HG03457 (cell line): ENCODE results near the gene GTPBP1.

ENCODE experiments used
- ATAC-seq: cut with Tn5 transposase; IDR thresholded peaks from one replicate; pipeline ENCODE4 v1.9.1; 2021; ENCODE audit warnings: moderate number of reproducible peaks; ENCODE audit not compliant: unreplicated experiment

The GTPBP1 gene

GRCh38 chr22:38705235-38706100 is at the start of gene GTPBP1:
Gene GTPBP1 (plus strand): TSS chr22:38705944. CDS start chr22:38705956, 12 bp downstream.
- ATAC-seq = peak; percentile 56

GRCh38 chr22:38656256-38657044 is 49.3 kb upstream of the GTPBP1 start, which contains the start of the genes CBY1 and FAM227A:
Gene CBY1 (plus strand): TSS chr22:38656638. CDS start chr22:38668055, 11,417 bp downstream.
Gene FAM227A (minus strand): TSS chr22:38656392. CDS start chr22:38650168, 6,224 bp downstream.
- ATAC-seq = peak; percentile 53

GRCh38 chr22:38657045-38657909 is 48.5 kb upstream of the GTPBP1 start:
- ATAC-seq = no peak

GRCh38 chr22:38674888-38675287 is 30.9 kb upstream of the GTPBP1 start:
- ATAC-seq = no peak

GRCh38 chr22:38675833-38676232 is 29.9 kb upstream of the GTPBP1 start:
- no peak for ATAC-seq

- peak; percentile 64 for ATAC-seq
Measured at GRCh38 chr22:38681582-38682335, 24.0 kb upstream of the GTPBP1 start, which contains the start of gene TOMM22. Gene TOMM22 (plus strand): TSS chr22:38681957. CDS start chr22:38681979, 22 bp downstream.

GRCh38 chr22:38684895-38685294 is 20.8 kb upstream of the GTPBP1 start:
- ATAC-seq = no peak

- no peak for ATAC-seq
Measured at GRCh38 chr22:38685761-38686160, 20.0 kb upstream of the GTPBP1 start.

GRCh38 chr22:38689651-38690050 is 16.1 kb upstream of the GTPBP1 start:
- no peak for ATAC-seq

- ATAC-seq = no peak
Measured at GRCh38 chr22:38694049-38694448, 11.7 kb upstream of the GTPBP1 start.

GRCh38 chr22:38694940-38695339 is 10.8 kb upstream of the GTPBP1 start:
- no peak for ATAC-seq

- no peak for ATAC-seq
Measured at GRCh38 chr22:38696606-38697424, 8.9 kb upstream of the GTPBP1 start.

- no peak for ATAC-seq
Measured at GRCh38 chr22:38697425-38698089, 8.2 kb upstream of the GTPBP1 start.

- no peak for ATAC-seq
Measured at GRCh38 chr22:38698407-38699094, 7.2 kb upstream of the GTPBP1 start.

- no peak for ATAC-seq
Measured at GRCh38 chr22:38699143-38699542, 6.6 kb upstream of the GTPBP1 start.

- no peak for ATAC-seq
Measured at GRCh38 chr22:38699784-38700183, 6.0 kb upstream of the GTPBP1 start.

- ATAC-seq = no peak
Measured at GRCh38 chr22:38700270-38700788, 5.4 kb upstream of the GTPBP1 start.
